Measurements from ENCODE around the gene JAML.

JAML gene

GRCh38 chr11:118239509-118240205 lies 14.8 kb upstream of the JAML start:
- no peak for DNase-seq

GRCh38 chr11:118238929-118239328 lies 14.1 kb upstream of the JAML start:
- DNase-seq: no peak

GRCh38 chr11:118238421-118238820 lies 13.6 kb upstream of the JAML start:
- DNase-seq: no peak

- DNase-seq: no peak
Measured at GRCh38 chr11:118236170-118236569, 11.4 kb upstream of the JAML start.

- DNase-seq: no peak
Measured at GRCh38 chr11:118234833-118235232, 10.0 kb upstream of the JAML start.

GRCh38 chr11:118233850-118234249 lies 9.0 kb upstream of the JAML start:
- no peak for DNase-seq

- DNase-seq: no peak
Measured at GRCh38 chr11:118233377-118233776, 8.6 kb upstream of the JAML start.

- peak; percentile 50 for DNase-seq
Measured at GRCh38 chr11:118232659-118233058, 7.8 kb upstream of the JAML start.

GRCh38 chr11:118231461-118231860 lies 6.7 kb upstream of the JAML start:
- no peak for DNase-seq

- no peak for DNase-seq
Measured at GRCh38 chr11:118230088-118230487, 5.3 kb upstream of the JAML start.

- DNase-seq: no peak
Measured at GRCh38 chr11:118229274-118229847, 4.5 kb upstream of the JAML start.

GRCh38 chr11:118227865-118228785 lies 3.3 kb upstream of the JAML start:
- no peak for DNase-seq

- no peak for DNase-seq
Measured at GRCh38 chr11:118226781-118227180, 2.0 kb upstream of the JAML start.

GRCh38 chr11:118226296-118226695 lies 1.5 kb upstream of the JAML start:
- DNase-seq: no peak

- DNase-seq: no peak
Measured at GRCh38 chr11:118223992-118224391, 819 bp downstream of the JAML start.

GRCh38 chr11:118223570-118223969 lies 1.2 kb downstream of the JAML start:
- no peak for DNase-seq

GRCh38 chr11:118222437-118222836 lies 2.4 kb downstream of the JAML start:
- no peak for DNase-seq

GRCh38 chr11:118221419-118221818 lies 3.4 kb downstream of the JAML start:
- no peak for DNase-seq

- no peak for DNase-seq
Measured at GRCh38 chr11:118219732-118220131, 5.1 kb downstream of the JAML start.

GRCh38 chr11:118219244-118219643 lies 5.6 kb downstream of the JAML start:
- no peak for DNase-seq

GRCh38 chr11:118217575-118217974 lies 7.2 kb downstream of the JAML start:
- DNase-seq: no peak

GRCh38 chr11:118216621-118217481 lies 8.0 kb downstream of the JAML start:
- DNase-seq: peak; percentile 50

GRCh38 chr11:118215765-118216164 lies 9.0 kb downstream of the JAML start:
- DNase-seq: no peak
